ENCODE data around the gene MISP. TPM values are rescaled to one million over a fixed set of nuclear protein-coding genes. Genes with fewer than 3 reads are reported as not detected.

The MISP gene
- total and polyA plus RNA-seq, 2 of the 13 experiments (the other 11 are each of a cell fraction or from before 2014, with no cell fraction given), result 0.67 to 1.3 TPM

- TF ChIP-seq, protein P1, sequence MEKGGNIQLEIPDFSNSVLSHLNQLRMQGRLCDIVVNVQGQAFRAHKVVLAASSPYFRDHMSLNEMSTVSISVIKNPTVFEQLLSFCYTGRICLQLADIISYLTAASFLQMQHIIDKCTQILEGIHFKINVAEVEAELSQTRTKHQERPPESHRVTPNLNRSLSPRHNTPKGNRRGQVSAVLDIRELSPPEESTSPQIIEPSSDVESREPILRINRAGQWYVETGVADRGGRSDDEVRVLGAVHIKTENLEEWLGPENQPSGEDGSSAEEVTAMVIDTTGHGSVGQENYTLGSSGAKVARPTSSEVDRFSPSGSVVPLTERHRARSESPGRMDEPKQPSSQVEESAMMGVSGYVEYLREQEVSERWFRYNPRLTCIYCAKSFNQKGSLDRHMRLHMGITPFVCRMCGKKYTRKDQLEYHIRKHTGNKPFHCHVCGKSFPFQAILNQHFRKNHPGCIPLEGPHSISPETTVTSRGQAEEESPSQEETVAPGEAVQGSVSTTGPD (CRISPR knock-in tag; IDR thresholded peaks at IDR 0.05), result no peak
- TF ChIP-seq ARID5B (CRISPR knock-in tag; IDR thresholded peaks at IDR 0.05) (peak; percentile 51; the same call in 1 of the 2 replicates), NFE2 (CRISPR knock-in tag; IDR thresholded peaks at IDR 0.05) (no peak), HOXA3 (CRISPR knock-in tag; IDR thresholded peaks at IDR 0.05) (peak; percentile 70)
Observed at GRCh38 chr19:718991-719512, 31.9 kb upstream of the MISP start (continued).

DNA sequence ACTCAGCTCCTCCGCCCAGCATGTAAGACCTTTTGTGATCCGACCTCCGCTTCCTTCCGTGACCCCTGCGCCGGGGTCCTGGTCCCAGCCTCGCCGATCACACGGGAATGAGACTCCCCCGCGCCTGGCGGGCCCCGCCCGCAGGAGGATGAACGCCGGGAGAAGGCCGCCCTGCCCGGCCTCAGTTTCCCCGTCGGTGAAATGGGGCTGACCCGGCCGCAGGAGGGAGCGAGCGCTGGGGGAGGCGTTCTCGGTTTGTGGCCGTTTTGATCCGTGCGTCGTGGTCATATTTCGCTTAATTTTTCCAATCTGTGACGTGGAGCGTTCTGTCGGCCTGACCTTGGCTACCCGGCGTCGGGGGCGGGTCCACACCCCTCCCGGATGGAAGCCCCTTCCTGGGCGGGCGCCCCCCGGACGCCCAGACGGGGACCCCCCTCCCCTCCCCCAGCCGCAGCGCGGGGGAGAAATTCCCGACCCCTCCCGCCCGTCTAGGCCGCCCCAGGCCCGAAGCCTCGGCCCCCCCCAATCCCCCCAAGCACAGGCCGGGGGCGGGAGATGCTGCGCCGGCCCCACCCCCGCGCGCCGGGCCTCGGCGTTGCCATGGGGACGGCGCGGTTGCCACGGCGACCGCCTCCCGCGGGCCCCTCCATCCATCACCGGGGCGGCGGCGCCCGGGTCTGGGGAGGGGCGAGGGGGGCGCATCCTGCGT, 31.1 kb upstream of the MISP start:
- ATAC-seq, result no peak
- CTCF ChIA-PET (ENCODE audit: low intra/inter-chr PET ratio, low total read pairs), result no interaction called here
- WGBS (ENCODE audit: low lambda C conversion rate), result 91% methylated on average over 73 of the region's 79 CpGs

More for the DNA sequence above, 31.1 kb upstream of the MISP start:
- in situ Hi-C loops (cut with HindIII; ENCODE audit: extremely low pct_ligation_motif_present, low pct_unique_long_range_greater_than_20kb) (no loop called here), intact Hi-C loops (cut with micrococcal nuclease; ENCODE audit: unreplicated experiment) (no loop called here)
- TF ChIP-seq GABPA (IDR thresholded peaks at IDR 0.05; ENCODE audit: low read depth, low read length), result no peak
- TF ChIP-seq GABPA (CRISPR knock-in tag; IDR thresholded peaks at IDR 0.05; ENCODE audit: low read depth), result no peak
- peak; percentile 25; the same call in 1 of the 2 replicates for TF ChIP-seq ZMYM3 (CRISPR knock-in tag; IDR thresholded peaks at IDR 0.05)
- Histone ChIP-seq H3K79me2 (ENCODE audit: insufficient read depth, low read length) (no peaks in the 10 kb centered on the region), H2AFZ (ENCODE audit: low read length) (no peak overlapping the region), H3K36me3 (replicated peaks in 1 of 2; ENCODE audit: control insufficient read depth in 1 of 2, insufficient read depth in 2 of 2, low read length in 2 of 2) (no peaks in the 10 kb centered on the region), H3K27me3 (ENCODE audit: control insufficient read depth in 1 of 2, insufficient read depth in 2 of 2, low read length in 2 of 2) (no peaks in the 10 kb centered on the region), H3K4me1 (ENCODE audit: insufficient read depth, low read length) (peaks cover 44% of the 10 kb centered on the region), H3K9me3 (ENCODE audit: low read length) (0 out of 2 replicates have a peak, but pooled peaks cover 4% of the 10 kb centered on the region), H3K4me3 (replicated peaks in 1 of 3; ENCODE audit: insufficient read depth in 1 of 3, low read depth in 2 of 3, low read length in 3 of 3) (peak overlapping the region in 1 of 3 experiments; percentile 55; a peak in 1 of 6 replicates), H3K4me2 (ENCODE audit: low read depth, low read length) (peak overlapping the region; percentile 59; the same call in 1 of the 2 replicates), H3K27ac (ENCODE audit: extremely low read length, insufficient read depth, low read length) (no peak overlapping the region), H4K20me1 (ENCODE audit: insufficient read depth, low read length) (no peaks in the 10 kb centered on the region), H3K9ac (ENCODE audit: insufficient read depth, low read depth, low read length) (no peak overlapping the region)
- no peak for FAIRE-seq
- POLR2A ChIA-PET, result interaction anchor here (2.3 kb wide), 1 partner anchor 16 kb away, joined by 18 read pairs; no protein-coding TSS in a partner anchor
- DNase-seq (ENCODE audit: low spot score), result no peak
- no TSS peak for BruUV-seq (replicated peaks)

Data from HepG2 (cell line).